Measurements from ENCODE around the gene SMO.

GRCh38 chr7:129231666-129232065, 43.2 kb downstream of the SMO start:
- TF ChIP-seq CTCF (IDR thresholded peaks at IDR 0.05; ENCODE audit: poor library complexity) = no peak
- no peak for TF ChIP-seq EZH2 (IDR thresholded peaks at IDR 0.05; ENCODE audit: borderline replicate concordance)
- no peak for TF ChIP-seq EZH2phosphoT487 (IDR thresholded peaks at IDR 0.05; ENCODE audit: low read depth, severe bottlenecking, unreplicated experiment)

Data from hepatocyte (in vitro differentiated cells).